GM12891 (cell line): ENCODE data around the gene TCAP.

ENCODE experiments used
- POLR2A ChIP-seq: IDR thresholded peaks from 2 replicates; pipeline ENCODE4 v1.6.1; 2011; ENCODE audit warnings: low read depth, low read length, control low read depth
- TAF1 ChIP-seq: IDR thresholded peaks from 2 replicates; pipeline ENCODE4 v1.6.1; 2011; ENCODE audit warnings: low read depth, low read length, control low read depth

- TF ChIP-seq POLR2A (no peak), TAF1 (no peak)
These were observed 31.5 kb upstream of the TCAP start for GRCh38 chr17:39633570-39634183.
